ENCODE results near the gene CFAP74.

Gene CFAP74

DNA sequence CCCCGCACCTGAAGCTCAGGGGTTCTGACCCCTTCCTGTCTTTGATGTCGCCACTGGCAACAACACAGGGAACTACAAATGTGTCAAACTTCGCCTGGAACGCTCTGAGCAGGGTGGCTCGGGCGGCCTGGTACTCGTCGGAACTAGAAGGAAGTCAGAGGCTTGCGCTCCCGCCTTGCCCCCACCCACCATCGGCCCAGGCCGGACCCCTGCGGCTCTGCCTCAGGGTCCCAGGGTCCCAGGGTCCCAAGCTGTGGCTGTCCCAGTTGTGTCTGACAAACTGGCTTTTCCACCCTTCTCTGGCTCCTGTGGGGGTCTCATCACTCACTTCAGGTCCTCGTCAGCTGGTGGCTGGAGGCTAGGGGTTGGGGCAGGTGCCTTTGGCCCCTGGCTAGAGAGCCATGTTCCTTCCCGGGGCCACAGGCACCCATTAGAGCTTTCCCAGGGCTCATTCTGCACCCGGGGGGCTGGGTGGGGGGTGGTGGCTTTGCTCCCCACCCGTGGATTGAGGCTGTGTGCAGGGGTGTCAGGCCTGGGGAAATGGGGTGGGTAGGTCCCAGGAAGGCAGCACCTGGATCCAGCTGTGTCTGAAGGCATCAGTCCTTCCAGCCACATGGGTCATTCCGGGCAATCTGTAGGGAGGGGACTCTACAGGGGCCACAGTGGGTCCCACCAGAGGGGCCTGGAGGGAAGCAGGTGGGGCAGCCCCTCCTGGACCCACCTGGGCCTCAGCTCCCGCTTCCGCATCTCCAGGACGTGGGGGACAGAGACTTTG, 76.5 kb downstream of the CFAP74 start:
- DNase-seq (ENCODE audit: low read depth): no peak

- DNase-seq (ENCODE audit: low read depth): no peak
Measured at GRCh38 chr1:1926346-1926811, 77.2 kb downstream of the CFAP74 start.

DNA sequence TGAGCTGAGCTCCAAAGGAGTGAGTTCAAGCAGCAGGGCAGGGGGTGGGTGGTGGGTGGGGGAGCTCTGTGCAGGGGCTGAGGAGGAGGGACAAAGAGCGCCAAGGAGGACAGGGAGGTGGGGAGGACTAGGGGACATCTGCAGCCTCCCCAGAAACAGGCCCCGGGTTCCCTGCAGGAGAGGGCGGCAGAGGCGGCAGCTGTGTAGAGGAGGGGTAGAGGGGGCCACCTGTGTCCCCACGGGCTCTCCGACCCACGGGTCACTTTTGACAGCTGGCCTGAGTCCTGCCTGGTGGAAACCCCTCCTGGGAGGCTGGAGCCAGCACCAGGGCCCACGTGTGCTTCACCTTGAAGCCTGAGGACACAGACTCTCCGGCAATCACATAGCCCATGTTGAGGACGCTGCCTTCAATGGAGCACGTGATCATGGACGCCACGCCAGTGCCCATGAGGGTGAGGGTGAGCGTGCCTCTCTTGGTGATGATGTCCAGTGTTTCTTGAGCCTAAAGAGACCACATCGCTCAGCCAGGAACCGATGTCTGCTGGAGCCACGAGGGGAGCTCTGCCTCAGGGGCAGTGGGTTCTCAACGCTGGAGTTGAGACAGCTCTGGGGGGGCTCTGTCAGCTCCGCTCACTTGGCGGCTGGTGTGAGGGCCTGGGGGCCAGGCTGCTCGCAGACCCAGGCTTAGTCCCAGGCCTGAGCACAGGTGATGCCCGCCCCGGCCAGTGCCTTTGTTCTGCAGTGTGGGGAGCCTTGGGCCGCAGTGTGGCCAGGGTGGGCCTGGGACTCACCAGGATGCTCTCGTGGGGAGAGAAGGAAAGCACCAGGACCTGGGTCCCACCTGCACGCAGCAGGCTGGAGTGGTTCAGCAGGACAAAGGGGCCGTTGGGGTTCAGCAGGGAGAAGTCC, 77.9 kb downstream of the CFAP74 start:
- no peak for DNase-seq (ENCODE audit: low read depth)

GRCh38 chr1:1924849-1925248, 78.7 kb downstream of the CFAP74 start:
- no peak for DNase-seq (ENCODE audit: low read depth)

GRCh38 chr1:1924386-1924785, 79.2 kb downstream of the CFAP74 start:
- no peak for DNase-seq (ENCODE audit: low read depth)

DNA sequence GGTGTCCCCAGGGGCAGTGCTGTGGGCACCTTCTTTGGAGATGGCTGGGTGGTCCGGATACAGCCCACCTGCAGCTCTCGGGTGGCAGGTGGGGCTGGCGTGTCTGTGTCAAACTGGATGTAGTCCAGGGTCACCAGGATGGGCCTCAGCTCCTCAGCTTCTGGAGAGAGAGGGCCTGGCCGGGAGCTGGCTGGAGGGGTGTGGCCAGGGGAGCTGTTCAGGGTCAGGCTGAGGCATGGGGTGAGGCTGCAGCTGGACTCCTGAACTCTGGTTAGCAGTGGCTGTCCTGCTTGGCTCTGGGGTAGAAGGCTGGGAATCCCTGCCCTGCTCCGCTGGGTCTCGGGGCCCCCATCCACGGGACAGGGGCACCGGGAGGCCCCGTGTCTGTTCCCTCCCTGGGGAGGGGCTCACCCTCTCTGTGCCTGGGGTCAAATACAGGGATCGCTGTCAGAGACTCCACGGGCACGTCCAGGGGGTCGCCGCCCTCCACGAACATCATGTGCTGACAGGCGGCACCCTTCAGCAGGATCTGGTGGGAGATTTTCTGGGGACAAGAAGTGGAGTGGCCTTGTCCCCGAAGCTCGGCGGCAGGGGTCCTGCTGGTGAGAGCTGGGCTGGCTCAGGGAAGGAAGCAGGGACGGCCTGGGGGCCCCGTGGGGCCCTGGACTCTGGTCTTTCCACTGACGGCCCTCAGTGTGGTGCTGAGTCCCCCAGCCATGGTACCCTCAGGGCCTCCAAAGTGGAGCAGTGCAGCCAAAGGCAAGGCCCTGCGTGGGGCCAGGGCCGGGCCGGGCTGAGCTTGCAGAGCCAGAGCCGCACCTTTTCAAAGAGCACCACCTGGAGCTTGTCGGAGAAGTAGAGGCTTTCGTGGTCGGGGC, 80.4 kb downstream of the CFAP74 start:
- DNase-seq (ENCODE audit: low read depth): no peak

DNA sequence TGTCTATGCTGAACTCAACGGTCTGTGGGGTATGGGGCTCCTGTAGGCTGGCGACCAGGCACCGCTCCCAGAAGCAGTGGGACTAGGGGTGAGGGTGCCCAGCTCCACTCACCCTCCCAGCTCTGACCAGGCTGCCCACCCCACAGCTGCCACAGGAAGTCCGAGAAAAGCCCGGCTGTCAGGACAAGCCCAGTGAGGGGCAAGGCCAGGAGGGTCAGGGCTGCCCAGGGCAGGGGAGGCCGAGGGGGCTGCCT, 81.0 kb downstream of the CFAP74 start:
- DNase-seq (ENCODE audit: low read depth): no peak

GRCh38 chr1:1921901-1922701, 81.5 kb downstream of the CFAP74 start:
- DNase-seq (ENCODE audit: low read depth): no peak

DNA sequence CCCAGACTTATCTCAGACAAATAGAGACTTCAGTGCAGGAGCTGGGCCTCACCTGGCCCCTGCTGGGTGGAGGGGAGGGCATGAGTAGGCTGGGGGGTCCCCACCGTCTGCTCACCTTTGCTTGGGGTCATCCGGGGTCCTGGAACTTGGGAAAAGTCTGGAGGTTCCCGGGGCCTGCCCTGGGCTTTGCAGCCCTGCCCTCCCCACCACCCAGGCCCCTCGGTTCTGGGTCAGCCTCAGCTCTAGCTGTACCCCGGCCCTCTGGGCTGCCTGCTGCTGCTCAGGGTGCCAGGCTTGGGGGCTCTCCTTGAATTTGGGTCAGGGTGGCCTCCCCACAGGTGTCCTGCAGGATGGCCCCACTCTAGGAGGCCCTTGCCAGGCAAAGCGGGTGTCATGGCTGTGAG, 82.1 kb downstream of the CFAP74 start:
- DNase-seq (ENCODE audit: low read depth): no peak

DNA sequence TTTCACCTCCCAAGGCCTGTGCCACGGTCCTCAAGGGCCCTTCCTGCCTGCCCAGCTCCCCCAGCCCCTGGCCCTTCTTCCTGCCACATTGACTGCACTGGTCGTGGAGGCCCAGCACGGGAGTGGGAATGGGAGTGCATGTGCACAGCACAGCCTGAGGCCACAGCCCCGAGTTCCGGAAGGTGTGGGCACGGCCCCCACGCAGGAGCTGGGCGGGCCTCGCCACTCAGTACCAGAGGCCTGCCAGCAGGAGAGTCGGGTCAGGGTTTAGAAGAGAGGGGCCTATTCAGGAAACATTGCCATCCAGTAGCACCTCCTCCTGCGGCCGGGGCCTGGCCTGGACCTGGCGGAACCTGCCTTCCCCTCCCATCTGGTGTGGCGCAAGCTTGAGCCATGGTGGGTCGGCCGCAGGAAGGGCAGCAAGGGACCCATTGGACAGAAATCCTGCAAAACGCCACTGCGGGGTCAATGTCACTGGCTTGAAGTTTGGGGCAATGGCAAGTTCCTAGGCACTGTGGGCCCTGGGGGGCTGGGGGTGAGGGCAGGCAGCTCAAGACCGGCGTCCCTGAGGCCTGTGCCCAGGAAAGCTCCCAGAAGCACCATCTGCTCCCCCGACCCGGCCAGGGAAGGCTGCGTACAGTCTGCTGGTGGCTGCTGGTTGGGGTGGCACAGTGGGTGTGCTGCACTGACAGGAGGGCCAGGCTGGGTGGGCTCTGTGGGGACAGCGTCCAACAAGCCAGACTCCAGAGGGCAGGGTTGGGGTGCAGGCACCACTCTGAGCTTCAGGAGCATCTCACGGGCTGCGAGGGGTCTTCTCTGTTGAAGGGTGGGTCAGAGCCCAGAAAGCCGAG, 82.8 kb downstream of the CFAP74 start:
- no peak for DNase-seq (ENCODE audit: low read depth)

DNA sequence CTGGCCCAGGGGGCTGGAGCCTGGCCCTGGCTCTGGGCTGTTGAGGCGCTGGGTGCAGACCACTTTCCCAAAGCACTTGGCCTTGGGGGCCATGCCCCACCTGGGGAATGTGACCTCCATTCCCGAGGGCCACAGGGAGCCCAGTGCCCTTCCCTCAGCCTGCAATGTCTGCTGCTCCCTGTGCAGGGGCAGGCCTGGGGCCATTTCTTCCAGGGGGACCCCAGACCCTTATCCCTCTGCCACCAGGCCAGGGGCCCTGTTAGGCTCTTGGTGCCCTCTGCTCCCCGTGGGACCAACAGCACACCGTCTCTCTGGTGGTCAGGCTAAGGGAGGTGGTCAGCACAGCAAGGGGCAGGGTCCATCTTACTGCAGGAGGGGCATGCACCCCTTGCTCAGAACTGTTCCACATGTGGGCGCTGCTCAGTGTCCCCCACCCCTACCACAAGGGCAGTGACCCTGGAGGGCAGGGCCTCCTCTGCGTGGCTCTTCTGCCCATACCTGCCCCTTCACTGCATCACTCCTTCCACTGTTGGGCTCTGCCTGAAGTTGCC, 83.5 kb downstream of the CFAP74 start:
- DNase-seq (ENCODE audit: low read depth): no peak

GRCh38 chr1:1919304-1920056, 84.1 kb downstream of the CFAP74 start:
- DNase-seq (ENCODE audit: low read depth): peak; percentile 99

GRCh38 chr1:1918901-1919303, 84.7 kb downstream of the CFAP74 start, which contains the start of gene TMEM52:
Gene TMEM52 (minus strand): TSS chr1:1919279. CDS start chr1:1919265, 14 bp downstream.
- no peak for DNase-seq (ENCODE audit: low read depth)

DNA sequence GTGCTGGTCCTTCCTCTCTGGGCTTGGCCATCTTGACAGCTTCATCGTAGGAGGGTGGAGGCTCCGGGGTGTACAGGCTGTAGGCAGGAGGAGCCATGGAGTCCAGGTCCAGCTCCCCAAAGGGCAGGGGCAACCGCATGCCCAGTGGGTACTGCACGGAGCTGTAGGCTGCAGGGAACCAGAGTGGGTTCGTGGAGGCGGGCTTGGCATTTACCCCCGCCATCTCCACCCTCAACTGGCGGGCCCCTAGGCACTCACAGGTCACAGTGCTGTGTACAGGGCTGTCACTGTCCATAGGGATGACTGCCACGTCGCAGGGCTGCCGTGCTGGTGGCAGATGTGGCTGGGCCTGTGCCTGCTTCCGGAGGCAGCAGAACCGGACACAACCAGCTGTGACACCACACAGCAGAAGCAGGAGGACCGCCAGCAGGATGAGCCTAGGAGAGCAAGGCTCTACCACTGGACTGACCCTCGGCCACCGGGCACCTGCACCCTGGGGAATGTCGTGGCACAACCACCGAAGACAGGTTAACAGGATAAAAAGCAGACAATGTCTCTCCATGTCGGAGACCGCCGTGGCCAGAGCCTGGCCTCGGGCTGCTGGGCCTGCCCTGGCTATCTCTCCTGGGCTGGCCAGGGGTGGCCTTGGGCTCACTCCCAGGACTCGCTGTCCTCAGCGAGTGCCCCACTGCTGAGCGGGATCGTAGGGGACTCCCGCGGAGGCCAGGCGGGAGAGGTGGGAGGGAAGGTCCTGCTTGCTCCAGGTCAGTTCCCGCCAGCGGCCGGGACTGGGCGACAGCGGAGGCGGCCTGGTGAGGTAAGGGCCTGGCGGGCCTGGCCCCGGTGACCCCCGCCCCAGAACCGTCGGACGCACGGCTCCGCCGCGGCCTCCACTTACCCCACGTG, 85.3 kb downstream of the CFAP74 start:
- DNase-seq (ENCODE audit: low read depth): no peak

- no peak for DNase-seq (ENCODE audit: low read depth)
Measured at GRCh38 chr1:1917304-1917976, 86.1 kb downstream of the CFAP74 start.

- DNase-seq (ENCODE audit: low read depth): no peak
Measured at GRCh38 chr1:1916851-1917251, 86.7 kb downstream of the CFAP74 start.

DNA sequence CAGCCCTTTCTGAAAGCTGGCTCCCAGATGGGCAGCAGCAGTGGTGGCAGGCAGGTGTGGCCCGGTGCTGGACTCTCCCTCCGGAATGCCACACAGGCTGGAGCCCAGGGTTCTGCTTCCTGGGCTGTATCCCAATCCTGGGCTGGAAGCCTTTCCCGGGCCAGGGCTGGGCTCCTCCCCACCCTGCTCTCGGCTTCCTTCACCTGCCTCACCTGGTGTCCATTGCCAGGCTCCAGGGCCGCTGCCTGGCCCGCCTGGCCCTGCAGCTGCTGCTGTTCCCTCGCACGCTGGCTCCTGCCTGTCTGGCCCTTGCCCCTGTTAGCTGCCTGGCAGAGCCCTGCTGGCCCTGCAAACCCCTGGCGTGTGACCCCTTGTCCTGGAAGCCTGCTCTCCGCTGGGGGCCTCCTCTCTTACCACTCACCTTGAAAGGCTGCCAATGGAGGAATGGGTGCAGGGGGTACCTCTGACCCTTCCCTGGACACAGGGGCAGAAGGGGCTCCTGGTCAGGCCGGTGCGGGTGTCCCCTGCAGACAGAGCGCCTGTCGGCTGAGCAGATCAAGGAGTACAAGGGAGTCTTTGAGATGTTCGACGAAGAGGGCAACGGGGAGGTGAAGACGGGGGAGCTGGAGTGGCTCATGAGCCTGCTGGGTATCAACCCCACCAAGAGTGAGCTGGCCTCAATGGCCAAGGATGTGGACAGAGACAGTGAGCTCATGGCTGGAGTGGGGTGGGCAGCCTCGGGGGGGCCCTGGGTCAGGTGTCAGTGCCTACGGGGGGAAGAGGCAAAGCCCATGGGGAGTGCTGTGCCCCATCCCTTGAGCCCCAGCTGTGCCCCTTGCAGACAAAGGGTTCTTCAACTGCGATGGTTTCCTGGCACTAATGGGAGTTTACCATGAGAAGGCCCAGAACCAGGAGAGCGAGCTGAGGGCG, 87.4 kb downstream of the CFAP74 start:
- DNase-seq (ENCODE audit: low read depth): no peak
